ENCODE results near the gene ESPN. TPM values are rescaled to one million over a fixed set of nuclear protein-coding genes. Genes with fewer than 3 reads are reported as not detected.

The ESPN gene
- total RNA-seq, 2 experiments from 2014 or later, result not detected

DNA sequence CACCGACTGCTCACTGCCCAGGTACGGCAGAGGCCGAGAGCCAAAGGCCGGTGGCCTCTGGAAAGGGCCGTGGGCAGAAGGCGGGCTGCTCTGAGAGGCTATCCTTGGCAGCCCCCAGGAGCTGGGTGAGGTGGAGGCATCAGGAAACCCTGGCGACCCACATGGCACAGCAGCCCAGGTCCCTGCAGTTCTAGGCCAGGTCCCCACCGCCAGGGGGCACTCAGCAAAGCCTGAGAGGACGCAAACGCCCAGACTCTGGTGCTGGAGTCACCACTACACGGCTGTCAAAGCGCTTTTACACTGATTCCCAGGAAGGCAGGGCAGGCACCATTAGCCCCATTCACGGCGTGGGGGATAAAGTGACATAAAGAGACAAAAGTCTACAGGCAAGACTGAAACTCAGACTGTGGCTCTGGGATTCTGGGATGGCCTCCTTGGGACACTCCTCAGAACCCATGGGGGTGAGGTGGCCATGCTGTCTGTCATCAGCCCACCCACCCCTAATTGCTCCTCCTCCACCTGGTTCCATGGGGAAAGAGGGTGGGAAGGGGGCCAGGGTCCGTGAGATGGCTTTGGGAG is 61.9 kb downstream of the ESPN start:
- H3K4me3 ChIP-seq (ENCODE audit: low read depth, low read length, poor library complexity, severe bottlenecking), result no peak overlapping the region
- H3K36me3 ChIP-seq (ENCODE audit: insufficient read depth, low read length), result no peaks in the 10 kb centered on the region
- no peaks in the 10 kb centered on the region for H3K9me2 ChIP-seq (ENCODE audit: insufficient read depth, low read length)
- intact Hi-C loops (cut with micrococcal nuclease; ENCODE audit: unreplicated experiment), result loop anchor here (1.0 to 10.0 kb wide), 3 partner anchors 36 to 728 kb away; no protein-coding TSS in a partner anchor
- no peak overlapping the region for H3K27ac ChIP-seq (ENCODE audit: low read depth, low read length, poor library complexity, severe bottlenecking)
- H3K9me3 ChIP-seq (ENCODE audit: low read length), result no peaks in the 10 kb centered on the region
- TF ChIP-seq EZH2phosphoT487 (IDR thresholded peaks at IDR 0.05; ENCODE audit: borderline replicate concordance, low read depth, low read length), result no peak
- TF ChIP-seq, protein P1, sequence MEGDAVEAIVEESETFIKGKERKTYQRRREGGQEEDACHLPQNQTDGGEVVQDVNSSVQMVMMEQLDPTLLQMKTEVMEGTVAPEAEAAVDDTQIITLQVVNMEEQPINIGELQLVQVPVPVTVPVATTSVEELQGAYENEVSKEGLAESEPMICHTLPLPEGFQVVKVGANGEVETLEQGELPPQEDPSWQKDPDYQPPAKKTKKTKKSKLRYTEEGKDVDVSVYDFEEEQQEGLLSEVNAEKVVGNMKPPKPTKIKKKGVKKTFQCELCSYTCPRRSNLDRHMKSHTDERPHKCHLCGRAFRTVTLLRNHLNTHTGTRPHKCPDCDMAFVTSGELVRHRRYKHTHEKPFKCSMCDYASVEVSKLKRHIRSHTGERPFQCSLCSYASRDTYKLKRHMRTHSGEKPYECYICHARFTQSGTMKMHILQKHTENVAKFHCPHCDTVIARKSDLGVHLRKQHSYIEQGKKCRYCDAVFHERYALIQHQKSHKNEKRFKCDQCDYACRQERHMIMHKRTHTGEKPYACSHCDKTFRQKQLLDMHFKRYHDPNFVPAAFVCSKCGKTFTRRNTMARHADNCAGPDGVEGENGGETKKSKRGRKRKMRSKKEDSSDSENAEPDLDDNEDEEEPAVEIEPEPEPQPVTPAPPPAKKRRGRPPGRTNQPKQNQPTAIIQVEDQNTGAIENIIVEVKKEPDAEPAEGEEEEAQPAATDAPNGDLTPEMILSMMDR (conservative IDR thresholded peaks at IDR 0.05; ENCODE audit: low read length), result peak; percentile 91
- BruUV-seq (replicated peaks), result no TSS peak
- CTCF ChIA-PET (ENCODE audit: unreplicated experiment), result interaction anchor here (0.8 kb wide), 1 partner anchor 28 kb away, joined by 8 read pairs; no protein-coding TSS in a partner anchor
- no peaks in the 10 kb centered on the region for H4K20me1 ChIP-seq (ENCODE audit: insufficient read depth, low read length)
- no peaks in the 10 kb centered on the region for H3K79me2 ChIP-seq (ENCODE audit: insufficient read depth, low read depth, low read length)
- POLR2A ChIA-PET, result no interaction called here
- H3K4me1 ChIP-seq (ENCODE audit: insufficient read depth, low read length, poor library complexity, severe bottlenecking), result peaks cover 11% of the 10 kb centered on the region
- peak; percentile 85 for DNase-seq (ENCODE audit: low spot score)
- H2AFZ ChIP-seq (ENCODE audit: low read length), result no peak overlapping the region
- no peak overlapping the region for H3K4me2 ChIP-seq (ENCODE audit: low read length)

DNA sequence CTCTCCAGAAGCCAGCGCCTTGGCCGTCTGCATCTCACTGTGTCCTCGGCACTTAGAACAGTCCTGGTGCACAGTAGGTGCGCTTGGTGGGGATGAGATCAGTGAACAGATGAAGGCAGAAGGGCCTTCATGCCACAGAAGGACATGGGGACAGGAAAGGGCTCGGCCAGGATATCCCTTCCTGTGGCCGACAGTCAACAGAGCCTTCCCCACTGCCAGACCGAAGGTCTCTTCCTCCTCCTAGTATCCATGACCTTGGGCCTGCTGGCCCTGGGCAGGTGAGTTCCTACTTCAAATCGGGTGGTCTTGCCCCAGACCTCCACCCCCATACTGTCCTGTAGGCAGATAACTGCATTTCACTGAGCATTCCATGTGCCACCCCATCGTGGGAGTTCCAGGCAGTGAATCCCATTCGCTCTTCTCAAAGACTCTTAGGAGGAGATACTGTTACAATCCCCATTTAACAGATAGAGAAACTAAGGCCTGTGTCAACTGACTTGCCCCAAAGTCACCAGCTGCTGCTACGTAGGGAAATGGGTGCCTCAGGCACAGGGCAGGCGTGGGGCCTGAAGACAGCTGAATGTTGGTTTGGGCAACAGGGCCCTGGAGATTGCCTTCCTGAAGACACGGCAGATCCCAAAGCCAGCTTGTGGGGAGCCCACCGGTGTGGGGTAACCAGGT is 63.4 kb downstream of the ESPN start:
- Histone ChIP-seq H3K36me3 (ENCODE audit: insufficient read depth, low read length) (no peaks in the 10 kb centered on the region), H3K9me2 (ENCODE audit: insufficient read depth, low read length) (no peaks in the 10 kb centered on the region), H3K79me2 (ENCODE audit: insufficient read depth, low read depth, low read length) (no peaks in the 10 kb centered on the region), H3K27ac (ENCODE audit: low read depth, low read length, poor library complexity, severe bottlenecking) (no peak overlapping the region), H3K9me3 (ENCODE audit: low read length) (no peaks in the 10 kb centered on the region), H3K4me3 (ENCODE audit: low read depth, low read length, poor library complexity, severe bottlenecking) (no peak overlapping the region), H3K4me2 (ENCODE audit: low read length) (no peak overlapping the region), H3K4me1 (ENCODE audit: insufficient read depth, low read length, poor library complexity, severe bottlenecking) (peaks cover 14% of the 10 kb centered on the region), H2AFZ (ENCODE audit: low read length) (no peak overlapping the region), H4K20me1 (ENCODE audit: insufficient read depth, low read length) (no peaks in the 10 kb centered on the region)
- ChIA-PET CTCF (ENCODE audit: unreplicated experiment) (no interaction called here), POLR2A (no interaction called here)
- intact Hi-C loops (cut with micrococcal nuclease; ENCODE audit: unreplicated experiment), result loop anchor here (5.0 to 10.0 kb wide), 2 partner anchors 34 to 727 kb away; no protein-coding TSS in a partner anchor
- TF ChIP-seq, protein P1 (conservative IDR thresholded peaks at IDR 0.05; ENCODE audit: low read length), result no peak
- TF ChIP-seq EZH2phosphoT487 (IDR thresholded peaks at IDR 0.05; ENCODE audit: borderline replicate concordance, low read depth, low read length), result no peak
- no peak for DNase-seq (ENCODE audit: low spot score)
- no TSS peak for BruUV-seq (replicated peaks)

All from OCI-LY7 (cell line).